CD4-positive, alpha-beta T cell treated with Interleukin-15 for 1 hour (primary cell): ENCODE results near the gene RAB10.
"Not testable (repeated sequence)": the region's sequence is repeated elsewhere in the genome, so short reads cannot be mapped to it uniquely, and the experiment has no call there.

Experiments used
- DNase-seq: peaks from one replicate; pipeline ENCODE4 v3.0.0-alpha.2; 2020

Gene RAB10

DNA sequence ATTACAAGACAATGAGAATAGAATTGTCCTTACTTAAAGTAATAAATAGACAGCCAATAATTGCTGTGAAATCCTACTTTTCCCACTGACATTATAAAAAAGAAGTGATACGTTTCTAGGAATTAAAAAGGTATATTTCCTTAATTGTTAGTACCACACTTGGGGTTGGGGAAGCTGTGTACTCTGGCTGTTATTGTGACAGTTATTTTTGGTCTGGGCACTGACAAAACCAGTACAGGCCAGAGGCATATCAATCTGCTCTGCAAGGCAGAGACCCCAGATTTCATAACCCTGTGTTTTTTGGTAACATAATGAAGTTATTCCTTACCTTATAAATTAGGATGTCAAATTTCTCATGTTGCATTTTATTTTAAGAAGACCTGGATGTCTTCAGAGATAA is 66.5 kb downstream of the RAB10 start:
- DNase-seq: no peak

DNA sequence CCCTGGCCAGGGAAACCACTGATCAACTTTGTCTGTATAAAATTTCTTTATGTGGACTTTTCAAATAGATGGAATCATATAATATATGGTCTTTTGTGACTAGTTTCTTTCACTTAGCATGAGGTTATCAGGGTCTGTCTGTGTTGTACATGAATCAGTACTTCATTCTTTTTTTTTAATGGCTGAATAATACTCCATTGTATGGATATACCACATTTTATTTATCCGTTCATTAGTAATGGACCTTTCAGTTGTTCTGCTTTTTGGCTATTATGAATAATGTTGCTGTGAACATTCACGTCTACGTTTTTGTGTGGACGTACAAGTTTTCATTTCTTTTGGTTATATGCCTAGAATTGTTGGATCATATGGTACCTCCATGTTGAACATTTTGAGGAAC is 69.9 kb downstream of the RAB10 start:
- no peak for DNase-seq

DNA sequence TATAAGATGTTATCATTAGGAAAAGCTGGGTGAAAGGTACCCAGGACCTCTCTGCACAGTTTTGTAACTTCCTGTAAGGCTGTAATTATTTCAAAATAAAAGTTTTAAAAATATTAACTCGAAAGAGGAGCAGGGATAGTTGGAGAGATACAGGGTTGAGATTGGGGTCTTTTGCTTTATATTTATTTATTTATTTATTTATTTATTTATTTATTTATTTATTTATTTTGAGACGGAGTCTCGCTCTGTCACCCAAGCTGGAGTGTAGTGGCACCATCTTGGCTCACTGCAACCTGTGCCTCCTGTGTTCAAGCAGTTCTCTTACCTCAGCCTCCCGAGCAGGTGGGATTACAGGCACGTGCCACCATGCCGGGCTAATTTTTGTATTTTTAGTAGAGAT is 74.8 kb downstream of the RAB10 start:
- DNase-seq: not testable (repeated sequence)

DNA sequence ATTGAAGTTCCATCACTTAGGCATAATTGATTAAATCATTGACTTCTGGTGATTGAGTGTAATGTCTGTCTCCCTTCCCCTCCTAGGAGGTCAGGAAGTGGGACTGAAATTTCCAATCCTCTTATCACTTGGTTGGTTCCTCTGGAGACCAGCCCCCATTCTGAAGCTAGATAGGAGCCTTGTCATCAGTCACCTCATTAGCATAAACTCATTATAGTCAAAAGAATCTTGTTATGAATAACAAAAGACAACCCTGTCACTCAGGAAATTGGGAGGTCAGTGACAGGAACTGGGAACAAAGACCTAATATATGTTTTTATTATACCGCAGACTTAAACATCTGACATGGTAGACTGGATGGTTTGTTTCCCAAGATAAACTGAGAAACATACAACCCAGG is 78.3 kb downstream of the RAB10 start:
- DNase-seq: no peak

DNA sequence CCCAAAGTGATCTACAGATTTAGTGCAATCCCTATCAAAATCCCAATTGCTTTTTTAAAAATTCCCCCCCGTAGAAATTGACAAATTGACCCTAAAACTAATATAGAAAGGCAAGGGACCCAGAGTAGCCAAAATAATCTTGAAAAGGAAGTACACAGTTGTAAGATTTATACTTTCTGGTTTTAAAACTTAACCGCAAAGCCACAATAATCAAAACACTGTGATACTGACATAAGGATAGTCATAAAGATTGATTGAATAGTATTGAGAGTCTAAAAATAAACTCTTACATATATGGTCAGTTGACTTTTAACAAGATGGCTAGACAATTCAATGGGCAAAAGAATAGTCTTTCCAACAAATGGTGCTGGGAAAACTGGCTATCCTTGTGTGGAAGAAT is 80.3 kb downstream of the RAB10 start:
- no peak for DNase-seq

DNA sequence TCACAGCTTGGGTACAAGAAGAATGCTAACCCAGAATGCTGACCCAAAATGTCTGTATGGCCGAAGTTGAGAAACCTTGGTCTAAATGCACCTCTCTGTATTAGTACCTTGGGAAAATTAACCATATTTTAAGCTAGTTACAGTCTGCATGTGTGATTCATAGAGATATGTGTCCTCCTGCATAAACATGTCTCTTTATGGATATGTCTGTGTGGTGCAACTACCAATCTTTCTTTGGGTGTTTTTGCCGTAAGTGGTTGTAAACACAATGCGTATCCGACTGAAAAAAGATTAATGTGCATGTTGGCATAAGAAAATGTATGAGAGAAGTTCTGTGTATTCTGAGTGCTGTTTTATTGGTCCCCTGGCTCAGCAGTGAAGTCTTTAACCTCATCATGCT is 84.8 kb downstream of the RAB10 start:
- no peak for DNase-seq

DNA sequence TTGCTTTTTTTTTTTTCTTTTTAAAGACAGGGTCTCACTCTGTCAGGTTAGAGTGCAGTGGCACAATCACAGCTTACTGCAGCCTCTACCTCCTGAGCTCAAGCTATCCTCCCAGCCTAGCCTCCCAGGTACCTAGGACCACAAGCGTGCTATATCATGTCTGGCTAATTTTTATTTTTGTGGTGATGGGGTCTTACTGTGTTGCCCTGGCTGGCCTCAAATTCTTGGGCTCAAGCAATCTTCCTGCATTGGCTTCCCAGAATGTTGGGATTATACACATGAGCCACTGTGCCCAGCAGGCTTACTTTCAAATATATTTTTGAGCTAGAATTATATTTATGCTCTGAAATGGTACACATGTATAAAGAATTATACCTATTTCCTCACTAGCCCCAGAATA is 85.6 kb downstream of the RAB10 start:
- no peak for DNase-seq

DNA sequence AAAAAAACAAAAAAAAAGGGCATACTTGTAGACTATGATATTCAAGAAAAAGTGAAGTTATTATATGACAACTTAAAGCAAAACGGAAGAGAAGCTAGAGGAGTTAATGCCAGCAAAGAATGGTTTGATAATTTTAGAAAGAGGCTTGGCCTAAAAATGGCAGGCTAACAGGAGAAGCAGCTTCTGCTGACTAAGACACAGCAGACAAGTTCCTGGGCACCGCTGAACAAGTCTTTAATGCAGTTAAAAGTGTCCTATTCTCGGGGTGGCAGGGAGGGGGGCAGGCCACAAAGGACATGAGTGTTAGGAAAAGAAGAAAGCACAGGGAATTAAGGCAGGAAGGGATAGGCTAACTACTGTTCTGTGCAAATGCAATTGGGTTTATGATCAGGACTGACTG is 88.7 kb downstream of the RAB10 start:
- DNase-seq: no peak

DNA sequence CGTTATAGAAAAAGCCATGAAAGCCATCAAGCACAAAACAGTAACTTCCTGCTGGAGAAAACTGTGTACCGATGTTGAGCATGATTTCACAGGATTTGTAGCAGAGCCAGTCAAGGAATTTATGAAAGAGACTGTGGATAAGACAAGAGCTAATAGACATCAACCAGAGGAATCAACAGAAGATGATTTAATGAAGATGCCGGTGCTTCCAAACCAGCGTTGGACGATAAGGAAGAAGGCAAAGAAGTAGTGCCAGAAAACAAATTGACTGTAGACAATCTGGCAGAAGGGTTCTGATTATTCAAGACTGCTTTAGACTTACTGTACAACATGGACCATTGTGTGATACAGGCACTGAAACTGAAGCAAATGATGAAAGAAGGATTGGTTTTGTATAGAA is 89.5 kb downstream of the RAB10 start:
- no peak for DNase-seq

DNA sequence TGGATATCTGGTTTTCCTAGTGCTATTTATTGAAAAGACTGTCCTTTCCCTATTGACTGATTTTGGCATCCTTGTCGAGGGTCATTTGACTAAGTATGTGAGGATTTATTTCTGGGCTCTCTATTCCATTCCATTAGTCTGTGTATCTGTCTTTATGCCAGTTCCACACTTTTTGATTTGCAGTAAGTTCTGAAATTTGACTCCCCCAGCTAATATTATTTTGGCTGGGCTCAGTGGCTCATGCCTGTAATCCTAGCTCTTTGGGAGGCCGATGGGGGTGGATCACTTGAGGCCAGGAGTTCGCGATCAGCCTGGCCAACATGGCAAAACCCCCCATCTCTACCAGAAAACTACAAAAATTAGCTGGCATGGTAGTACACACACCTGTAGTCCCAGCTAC is 92.2 kb downstream of the RAB10 start:
- no peak for DNase-seq

DNA sequence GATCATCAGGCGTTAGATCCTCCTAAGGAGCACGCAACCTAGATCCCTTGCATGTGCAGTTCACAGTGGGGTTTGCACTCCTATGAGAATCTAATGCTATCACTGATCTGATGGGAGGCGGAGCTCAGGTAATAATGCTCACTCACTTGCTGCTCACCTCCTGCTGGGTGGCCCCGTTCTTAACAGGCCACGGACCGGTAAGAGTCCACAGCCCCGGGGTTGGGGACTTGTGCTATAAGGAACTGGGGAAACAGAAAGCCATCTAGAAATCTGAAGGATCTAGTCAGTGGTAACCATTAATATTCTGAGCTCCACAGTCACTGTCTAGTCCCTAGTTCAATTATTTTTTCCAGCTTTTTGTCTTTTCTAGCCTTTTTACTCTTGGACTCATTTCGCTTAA is 94.3 kb downstream of the RAB10 start:
- no peak for DNase-seq

DNA sequence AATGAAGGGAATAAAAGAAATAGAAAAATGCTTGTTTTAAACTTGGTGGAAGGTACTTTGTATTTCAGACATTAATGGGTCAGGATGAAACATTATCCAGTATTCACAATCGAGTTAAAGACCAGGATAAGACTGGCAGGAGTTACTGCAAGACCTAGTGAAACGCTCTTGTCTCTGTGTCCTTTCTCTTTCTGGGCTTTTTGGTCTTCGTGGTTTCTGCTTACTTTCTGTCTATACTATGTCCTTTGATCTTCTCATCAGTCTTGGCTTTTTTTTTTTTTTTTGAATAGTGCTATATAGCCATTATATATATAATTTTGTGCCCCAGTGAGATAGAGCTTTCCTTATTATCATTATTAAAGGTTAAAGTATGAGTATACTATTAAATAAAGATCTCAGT is 96.9 kb downstream of the RAB10 start:
- DNase-seq: no peak

DNA sequence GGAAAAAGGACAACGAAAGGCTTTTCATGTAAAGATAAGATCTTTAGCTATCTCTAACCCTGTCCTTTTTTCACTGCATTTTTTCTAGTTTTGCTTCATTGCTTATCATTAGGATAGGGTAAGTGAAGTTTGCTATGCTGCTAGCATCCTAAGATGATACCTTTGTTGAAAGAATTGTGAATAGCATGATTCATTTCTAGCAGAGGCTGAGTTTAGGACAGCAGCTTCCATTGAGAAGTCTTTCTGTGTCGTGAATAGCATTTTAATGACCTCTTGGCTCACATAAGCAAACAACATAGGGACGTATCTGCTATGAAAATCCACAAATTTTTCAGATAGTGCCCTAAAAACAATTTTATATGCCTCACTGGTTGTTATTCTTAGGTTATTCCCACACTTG is 102.6 kb downstream of the RAB10 start:
- DNase-seq: no peak

DNA sequence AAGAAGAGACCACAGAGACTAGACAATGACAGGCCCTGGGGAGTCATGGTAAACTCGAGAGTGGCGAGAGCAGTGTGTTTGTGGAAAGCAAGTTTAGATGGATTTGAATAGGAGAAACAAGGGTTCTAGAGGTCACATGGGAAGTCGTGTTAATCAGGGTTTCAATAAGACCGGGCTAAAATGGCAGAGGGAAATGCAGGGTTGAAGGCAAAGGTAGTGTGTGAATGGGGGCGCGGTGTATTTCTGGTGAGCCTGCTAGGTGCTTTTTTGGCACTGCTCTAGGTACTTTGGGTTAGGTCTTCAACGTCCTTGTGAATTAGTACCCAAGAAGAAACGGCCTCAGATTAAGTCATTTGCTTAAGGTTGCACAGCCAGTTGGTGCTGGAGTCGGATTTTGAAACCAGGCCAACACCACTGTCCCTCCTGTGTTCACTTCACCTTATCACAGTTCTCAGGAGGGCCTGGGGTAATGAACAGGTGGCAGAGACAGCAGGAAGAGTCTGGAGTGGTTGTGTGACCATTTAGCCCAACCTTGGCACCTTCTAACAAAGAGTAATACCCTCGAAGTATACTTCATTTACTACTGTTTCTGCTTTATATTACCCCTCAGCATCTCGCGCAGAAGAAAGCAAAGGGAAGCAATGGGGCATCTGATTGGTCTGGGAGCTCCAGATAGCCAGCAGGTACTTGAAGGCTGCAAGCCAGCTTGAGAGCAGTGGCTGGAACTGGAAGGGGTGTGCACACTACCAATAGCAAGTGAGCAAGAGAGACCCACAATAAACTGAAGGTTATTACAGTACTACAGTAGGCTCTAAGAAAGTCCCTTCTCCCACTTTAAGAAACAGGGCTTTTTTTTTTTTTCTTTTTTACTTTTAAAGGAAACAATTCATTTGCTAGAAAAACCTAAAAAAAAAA is 105.6 kb downstream of the RAB10 start:
- DNase-seq: no peak

DNA sequence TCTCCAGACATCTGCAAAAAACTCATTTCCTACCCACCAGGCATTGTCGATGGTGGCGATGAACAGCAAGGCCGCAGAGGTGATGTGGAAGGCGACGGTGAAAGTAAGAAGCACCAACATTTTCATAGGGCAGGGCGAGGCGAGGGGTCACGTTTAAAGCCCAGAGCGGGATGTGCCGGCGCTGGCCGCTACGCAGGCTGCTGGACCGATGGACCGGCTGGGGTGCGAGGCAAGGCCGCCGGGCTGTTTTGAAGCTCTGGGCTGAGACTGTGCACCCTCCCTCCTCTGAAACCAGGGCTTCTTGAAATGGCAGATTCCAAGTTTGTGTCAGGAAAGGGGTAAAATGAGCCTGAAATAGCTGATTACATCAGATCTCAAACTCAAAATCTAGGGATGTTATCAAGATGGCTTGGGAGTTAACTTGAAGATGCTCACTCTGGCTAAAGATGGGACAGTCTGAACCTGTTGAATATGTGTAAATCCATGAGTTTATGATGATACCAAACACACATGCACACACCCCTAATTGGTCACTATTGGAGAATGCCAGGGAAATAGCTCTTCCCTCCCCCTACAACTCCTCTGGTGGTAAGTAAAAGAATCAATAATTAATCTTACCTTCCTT is 107.4 kb downstream of the RAB10 start:
- no peak for DNase-seq

DNA sequence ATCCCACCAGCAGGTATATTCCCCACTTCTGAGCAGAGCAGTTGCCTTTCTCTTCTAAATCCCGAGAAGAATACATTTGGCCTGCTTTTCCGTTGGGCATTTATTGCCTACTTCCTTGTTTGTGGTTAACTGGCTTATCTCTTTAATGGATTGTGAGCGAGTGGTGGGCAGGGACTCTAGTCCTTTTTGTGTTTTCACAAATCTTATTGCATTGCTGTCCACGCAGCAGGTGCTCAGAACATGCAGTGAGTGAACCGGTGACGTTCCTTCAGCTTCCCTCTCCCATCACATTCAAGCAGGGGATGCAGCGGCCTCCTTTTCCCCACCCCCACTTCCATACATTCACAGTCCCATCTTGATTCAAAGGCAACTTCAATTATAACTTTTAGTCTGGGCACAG is 110.1 kb downstream of the RAB10 start:
- DNase-seq: no peak

DNA sequence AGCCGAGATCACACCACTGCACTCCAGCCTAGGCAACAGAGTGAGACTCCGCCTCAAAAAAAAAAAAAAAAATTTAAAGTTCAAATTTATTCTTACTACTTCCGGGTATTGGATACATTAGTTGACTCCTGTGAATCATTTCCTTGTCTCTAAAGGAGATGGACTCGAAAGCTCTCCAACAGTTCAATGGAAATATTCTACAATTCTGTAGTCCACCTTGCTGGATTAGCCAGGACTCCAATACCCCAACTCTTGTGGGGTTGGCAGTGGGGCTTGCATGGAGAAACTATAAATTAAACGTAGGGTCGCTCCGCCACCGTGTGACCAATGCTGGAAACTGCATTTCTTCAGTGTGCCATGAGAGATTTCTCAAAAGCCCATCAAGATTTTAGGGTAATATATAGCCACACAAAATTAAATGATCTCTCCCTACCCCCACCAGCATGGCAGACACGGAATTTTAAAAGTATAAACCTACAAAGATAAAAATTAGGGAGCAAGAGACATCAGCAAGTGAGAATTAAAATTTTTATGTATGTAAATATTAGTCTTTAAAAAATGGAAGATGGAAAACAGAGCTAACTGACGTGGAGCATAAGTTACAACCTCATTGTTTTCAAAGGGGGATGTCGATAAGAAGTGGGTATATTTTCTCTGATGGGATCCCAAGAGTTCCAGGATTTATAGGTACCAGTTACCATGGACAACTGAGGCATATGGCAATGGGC is 111.2 kb downstream of the RAB10 start:
- DNase-seq: peak; percentile 55

DNA sequence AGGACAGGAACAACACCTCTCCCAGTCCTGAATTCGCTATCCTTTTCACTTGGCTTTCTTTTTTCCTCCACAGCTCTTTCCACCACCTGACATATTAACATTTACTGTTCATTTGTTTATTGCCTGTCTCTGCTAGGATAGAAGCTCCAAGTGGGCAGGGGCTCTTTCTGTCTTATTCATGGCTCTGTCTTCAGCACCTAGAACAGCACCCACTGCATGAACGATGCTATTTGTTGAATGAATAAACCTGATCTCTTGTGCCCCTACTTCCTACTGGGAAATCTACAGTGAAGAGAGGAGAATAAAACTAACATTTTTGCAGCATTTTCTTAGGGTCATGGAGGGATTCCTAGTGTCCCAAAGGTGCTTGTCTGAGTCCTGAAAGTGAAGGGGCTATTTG is 114.6 kb downstream of the RAB10 start:
- DNase-seq: no peak

DNA sequence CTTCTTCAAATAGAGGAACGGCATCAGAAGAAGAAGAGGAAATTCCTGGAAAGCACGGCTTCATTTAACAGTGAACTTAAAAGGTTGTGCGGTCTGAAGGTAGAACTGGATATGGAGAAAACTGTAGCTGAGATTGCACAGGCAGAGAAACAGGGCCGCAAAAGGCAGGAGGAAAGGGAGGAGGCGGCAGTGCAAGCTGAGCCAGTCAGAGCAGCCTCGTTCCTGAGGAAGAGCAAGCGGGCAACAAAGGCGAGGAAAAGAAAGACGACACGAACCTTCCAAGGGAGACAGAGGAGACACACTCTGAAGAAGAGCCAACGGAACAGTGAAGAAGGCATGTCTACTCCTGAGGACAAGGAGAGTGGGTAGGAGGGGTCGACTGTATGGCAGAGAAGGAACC is 116.4 kb downstream of the RAB10 start:
- DNase-seq: no peak

DNA sequence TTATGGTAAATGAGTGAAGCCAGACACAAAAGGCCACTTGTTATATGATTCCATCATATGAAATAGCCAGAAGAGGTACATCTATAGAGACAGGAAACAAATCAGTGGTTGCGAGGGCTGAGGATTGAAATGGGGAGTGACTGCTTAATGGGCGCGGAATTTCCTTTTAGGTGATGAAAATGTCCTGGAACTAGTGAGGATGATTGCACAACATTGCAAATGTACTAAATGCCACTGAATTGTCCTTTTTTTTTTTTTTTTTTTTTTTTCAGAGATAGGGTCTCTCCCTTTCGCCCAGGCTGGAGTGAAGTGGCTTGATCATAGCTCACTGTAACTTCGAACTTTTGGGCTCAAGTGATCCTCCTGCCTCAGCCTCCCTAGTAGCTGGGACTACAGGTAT is 123.7 kb downstream of the RAB10 start:
- DNase-seq: no peak

DNA sequence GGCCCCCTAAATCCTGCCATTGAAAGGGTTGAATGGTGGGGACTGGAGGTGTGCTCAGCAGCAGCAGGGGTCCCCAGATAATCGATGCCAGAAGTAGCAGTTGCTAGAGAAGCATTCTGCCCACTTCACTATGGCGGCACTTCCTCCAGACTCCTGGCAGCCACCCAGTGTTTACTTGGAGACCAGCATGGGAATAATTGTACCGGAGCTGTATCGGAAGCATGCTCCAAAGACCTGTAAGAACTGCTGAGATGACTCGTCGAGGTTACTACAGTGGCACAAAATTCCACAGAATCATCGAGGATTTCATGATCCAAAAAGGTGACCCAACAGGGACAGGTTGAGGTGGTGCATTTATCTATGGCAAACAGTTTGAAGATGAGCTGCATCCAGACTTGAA is 128.0 kb downstream of the RAB10 start:
- no peak for DNase-seq

DNA sequence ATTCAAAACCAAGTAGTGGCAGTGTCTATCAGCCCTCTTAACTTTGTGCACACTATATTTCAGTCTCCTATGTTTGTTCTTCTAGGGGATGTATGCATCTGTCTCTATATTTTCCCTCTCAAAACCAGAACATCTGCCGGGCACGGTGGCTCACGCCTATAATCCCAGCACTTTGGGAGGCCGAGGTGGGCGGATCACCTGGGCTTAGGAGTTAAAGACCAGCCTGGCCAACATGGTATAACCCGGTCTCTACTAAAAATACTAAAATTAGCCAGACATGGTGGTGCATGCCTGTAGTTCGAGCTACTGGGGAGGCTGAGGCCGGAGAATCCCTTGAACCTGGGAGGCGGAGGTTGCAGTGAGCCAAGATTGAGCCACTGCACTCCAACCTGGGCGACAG is 129.1 kb downstream of the RAB10 start:
- DNase-seq: no peak

DNA sequence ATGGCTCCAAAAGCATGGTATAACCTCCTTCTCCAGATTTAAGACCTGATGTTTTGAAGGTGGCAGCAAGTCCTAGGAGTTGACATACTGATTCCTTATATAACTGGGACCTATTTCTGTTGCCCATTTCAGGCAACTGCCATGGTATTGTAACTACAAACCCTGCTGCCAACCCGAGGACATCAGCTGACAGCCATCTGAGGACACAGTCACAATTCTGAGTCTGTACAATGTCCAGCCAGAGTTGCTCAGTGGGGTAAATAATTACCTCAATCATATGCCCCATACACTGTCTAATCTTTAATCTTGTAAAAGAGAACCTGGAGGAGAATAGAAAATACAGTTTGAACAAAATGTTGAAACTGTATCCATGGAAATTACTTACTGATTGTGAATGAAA is 130.3 kb downstream of the RAB10 start:
- DNase-seq: no peak

DNA sequence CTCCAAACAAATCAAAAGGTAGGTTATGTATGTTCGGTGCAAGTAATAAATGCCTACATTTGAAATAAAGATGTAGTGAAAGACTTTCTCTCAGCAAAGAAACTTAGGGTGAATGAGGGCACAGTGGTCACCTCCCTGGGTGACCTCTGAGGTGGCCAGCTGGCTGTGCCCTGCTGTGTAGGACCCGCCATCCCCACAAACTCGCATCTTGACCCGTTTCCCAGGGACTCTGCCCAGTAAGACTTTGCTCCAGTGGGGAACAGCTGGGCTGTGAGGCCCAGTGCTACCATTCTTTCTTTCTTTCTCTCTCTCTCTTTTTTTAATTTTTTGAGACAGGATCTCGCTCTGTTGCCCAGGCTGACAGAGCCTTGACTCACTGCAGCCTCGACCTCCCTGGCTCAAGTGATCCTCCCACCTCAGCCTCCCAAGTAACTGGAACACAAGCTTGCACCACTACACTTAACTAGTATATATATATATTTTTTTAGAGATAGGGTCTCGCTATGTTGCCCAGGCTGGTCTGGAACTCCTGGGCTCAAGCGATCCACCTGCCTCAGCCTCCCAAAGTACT is 130.8 kb downstream of the RAB10 start:
- no peak for DNase-seq
